B cell (primary cell): ENCODE data around the gene CEACAM16.

Source experiments
- CTCF ChIP-seq: fragments of 200-600 bp; IDR thresholded peaks from one replicate; pipeline ENCODE4 v1.8.0; 2022; ENCODE audit warnings: antibody characterized with exemption, mild to moderate bottlenecking
- EZH2 ChIP-seq: IDR thresholded peaks from 2 replicates; pipeline ENCODE4 v1.6.1; 2012; ENCODE audit warnings: borderline replicate concordance, low read depth, mild to moderate bottlenecking, moderate library complexity, low read length; ENCODE audit not compliant: insufficient read depth, poor library complexity, severe bottlenecking

GRCh38 chr19:44737238-44738071 lies 38.5 kb downstream of the CEACAM16 start:
- no peak for TF ChIP-seq CTCF
- no peak for TF ChIP-seq EZH2
